Activated CD8-positive, alpha-beta T cell treated with anti-CD3 and anti-CD28 coated beads for 36 hours (primary cell): ENCODE results near the gene NUDT15. TPM values are rescaled to one million over a fixed set of nuclear protein-coding genes. Genes with fewer than 3 reads are reported as not detected.

Experiments used
- ATAC-seq: fragments of 200-7000 bp; cut with Tn5 transposase; one replicate; pipeline ENCODE4 v1.10.0; 2021; ENCODE audit warnings: mild to moderate bottlenecking, moderate library complexity
- CTCF ChIA-PET: fragments of 350-600 bp; sonication (Branson Sonifier 250); formaldehyde crosslinking; loops from one replicate; lab custom pipeline; 2021; ENCODE audit warnings: antibody characterized with exemption; lab: Charles Lee
- POLR2A ChIA-PET: fragments of 350-600 bp; sonication (Branson Sonifier 250); formaldehyde crosslinking; loops from one replicate; lab custom pipeline; 2021; ENCODE audit warnings: antibody characterized with exemption; lab: Charles Lee
- DNase-seq: peaks from one replicate; pipeline ENCODE4 v3.0.0-alpha.2; 2020
- H3K27ac Mint-ChIP-seq: one replicate; pipeline ENCODE4 v1.8.0; 2021; ENCODE audit warnings: mild to moderate bottlenecking, mixed read lengths
- H3K27me3 Mint-ChIP-seq: one replicate; pipeline ENCODE4 v1.8.0; 2021; ENCODE audit warnings: mixed read lengths
- H3K36me3 Mint-ChIP-seq: one replicate; pipeline ENCODE4 v1.8.0; 2021; ENCODE audit warnings: low read depth, mixed read lengths
- H3K4me1 Mint-ChIP-seq: one replicate; pipeline ENCODE4 v1.8.0; 2021; ENCODE audit warnings: low read depth, mixed read lengths
- H3K4me3 Mint-ChIP-seq: one replicate; pipeline ENCODE4 v1.8.0; 2021; ENCODE audit warnings: mild to moderate bottlenecking, moderate library complexity, mixed read lengths
- H3K9me3 Mint-ChIP-seq: one replicate; pipeline ENCODE4 v1.8.0; 2021; ENCODE audit warnings: mixed read lengths
- intact Hi-C: fragments of 100-400 bp; cut with micrococcal nuclease; formaldehyde crosslinking; loops from one replicate; pipeline ENCODE4 v1.10.0; 2022
- total RNA-seq, 2 experiments: library from RNA; stranded (reverse); gene quantifications; one replicate each; pipeline ENCODE4 v1.2.3, GENCODE V29; 2021
- TF ChIP-seq, protein P1 (sequence below): fragments of 200-600 bp; IDR thresholded peaks from one replicate; pipeline ENCODE4 v1.8.0; 2022; ENCODE audit warnings: antibody characterized with exemption, mild to moderate bottlenecking

Gene NUDT15
- total RNA-seq, 2 experiments from 2014 or later = 22.8 to 23.5 TPM

- H3K9me3 Mint-ChIP-seq = peaks cover 3% of the 10 kb centered on the region
- DNase-seq = no peak
- ChIA-PET POLR2A (interaction anchor here (1.0 to 2.4 kb wide), 8 partner anchors 9 to 127 kb away, joined by 3 to 14 read pairs (median 4); partner anchors contain the start of gene NUDT15), CTCF (interaction anchor here (0.7 to 2.9 kb wide), 34 partner anchors 9 to 488 kb away, joined by 3 to 28 read pairs (median 4); partner anchors contain the start of genes ITM2B and NUDT15)
- H3K27ac Mint-ChIP-seq = peak overlapping the region; percentile 92
- no peak for ATAC-seq
- peaks cover 40% of the 10 kb centered on the region for H3K4me1 Mint-ChIP-seq
- intact Hi-C loops = loop anchor here (2.0 kb wide), 1 partner anchor 56 kb away; no protein-coding TSS in a partner anchor
- peak overlapping the region; percentile 95 for H3K4me3 Mint-ChIP-seq
- TF ChIP-seq, protein P1, sequence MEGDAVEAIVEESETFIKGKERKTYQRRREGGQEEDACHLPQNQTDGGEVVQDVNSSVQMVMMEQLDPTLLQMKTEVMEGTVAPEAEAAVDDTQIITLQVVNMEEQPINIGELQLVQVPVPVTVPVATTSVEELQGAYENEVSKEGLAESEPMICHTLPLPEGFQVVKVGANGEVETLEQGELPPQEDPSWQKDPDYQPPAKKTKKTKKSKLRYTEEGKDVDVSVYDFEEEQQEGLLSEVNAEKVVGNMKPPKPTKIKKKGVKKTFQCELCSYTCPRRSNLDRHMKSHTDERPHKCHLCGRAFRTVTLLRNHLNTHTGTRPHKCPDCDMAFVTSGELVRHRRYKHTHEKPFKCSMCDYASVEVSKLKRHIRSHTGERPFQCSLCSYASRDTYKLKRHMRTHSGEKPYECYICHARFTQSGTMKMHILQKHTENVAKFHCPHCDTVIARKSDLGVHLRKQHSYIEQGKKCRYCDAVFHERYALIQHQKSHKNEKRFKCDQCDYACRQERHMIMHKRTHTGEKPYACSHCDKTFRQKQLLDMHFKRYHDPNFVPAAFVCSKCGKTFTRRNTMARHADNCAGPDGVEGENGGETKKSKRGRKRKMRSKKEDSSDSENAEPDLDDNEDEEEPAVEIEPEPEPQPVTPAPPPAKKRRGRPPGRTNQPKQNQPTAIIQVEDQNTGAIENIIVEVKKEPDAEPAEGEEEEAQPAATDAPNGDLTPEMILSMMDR = no peak
- H3K27me3 Mint-ChIP-seq = no peaks in the 10 kb centered on the region
- H3K36me3 Mint-ChIP-seq = peaks cover 7% of the 10 kb centered on the region
Observed at GRCh38 chr13:48094404-48094780, 56.9 kb downstream of the NUDT15 start.

DNA sequence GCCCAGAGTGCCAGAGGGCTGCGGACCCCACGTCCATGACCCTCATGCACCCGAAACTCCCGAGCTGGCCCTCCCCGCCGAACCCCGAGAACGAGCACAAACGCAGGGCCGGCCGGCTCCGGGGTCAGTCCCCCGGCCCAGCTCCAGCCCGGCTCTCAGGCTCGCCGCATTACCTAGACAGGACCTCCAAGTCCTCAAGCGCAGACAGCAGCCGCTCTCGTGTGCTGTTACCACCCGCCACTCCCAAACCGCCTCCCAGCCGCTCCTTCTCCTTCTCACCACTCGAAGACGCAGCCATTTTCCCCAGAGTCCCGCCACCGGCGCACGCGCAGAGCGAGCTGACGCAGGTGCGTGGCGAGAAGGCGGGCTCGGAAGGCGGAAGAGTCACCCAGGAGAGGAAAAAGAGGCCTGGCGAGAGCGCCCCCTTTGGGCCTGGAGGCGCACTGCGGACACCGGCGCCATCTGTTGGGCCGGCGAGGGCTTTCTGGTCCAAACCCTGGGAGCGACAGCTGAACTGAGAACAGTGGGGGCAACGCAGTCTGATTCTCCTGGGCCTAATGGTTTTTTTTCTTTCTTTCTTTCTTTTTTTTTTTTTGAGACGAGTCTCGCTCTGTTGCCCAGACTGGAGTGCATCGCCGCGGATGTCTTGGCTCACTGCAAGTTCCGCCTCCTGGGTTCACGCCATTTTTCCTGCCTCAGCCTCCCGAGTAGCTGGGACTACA is 57.4 kb downstream of the NUDT15 start, which contains the start of gene MED4:
TSS of gene MED4 (minus strand) at position 324 of the 722 bp plus-strand sequence. CDS start at position 298, 26 bp downstream.
- H3K27ac Mint-ChIP-seq = peak within 1 kb of the TSS; percentile 92
- peaks cover 3% of the 10 kb centered on the region for H3K9me3 Mint-ChIP-seq
- peak within 1 kb of the TSS; percentile 95 for H3K4me3 Mint-ChIP-seq
- intact Hi-C loops = loop anchor here (2.0 kb wide), 1 partner anchor 56 kb away; no protein-coding TSS in a partner anchor
- peaks cover 36% of the 10 kb centered on the region for H3K4me1 Mint-ChIP-seq
- ChIA-PET CTCF (interaction anchor here (0.7 to 2.9 kb wide), 34 partner anchors 9 to 487 kb away, joined by 3 to 28 read pairs (median 4); partner anchors contain the start of genes ITM2B and NUDT15), POLR2A (interaction anchor here (0.7 to 2.4 kb wide), 13 partner anchors 10 to 440 kb away, joined by 3 to 14 read pairs (median 4); partner anchors contain the start of genes LPAR6 and NUDT15)
- peaks cover 7% of the 10 kb centered on the region for H3K36me3 Mint-ChIP-seq
- TF ChIP-seq, protein P1 = peak; percentile 98
- ATAC-seq (peak; percentile 99), DNase-seq (peak; percentile 97)
- no peaks in the 10 kb centered on the region for H3K27me3 Mint-ChIP-seq

DNA sequence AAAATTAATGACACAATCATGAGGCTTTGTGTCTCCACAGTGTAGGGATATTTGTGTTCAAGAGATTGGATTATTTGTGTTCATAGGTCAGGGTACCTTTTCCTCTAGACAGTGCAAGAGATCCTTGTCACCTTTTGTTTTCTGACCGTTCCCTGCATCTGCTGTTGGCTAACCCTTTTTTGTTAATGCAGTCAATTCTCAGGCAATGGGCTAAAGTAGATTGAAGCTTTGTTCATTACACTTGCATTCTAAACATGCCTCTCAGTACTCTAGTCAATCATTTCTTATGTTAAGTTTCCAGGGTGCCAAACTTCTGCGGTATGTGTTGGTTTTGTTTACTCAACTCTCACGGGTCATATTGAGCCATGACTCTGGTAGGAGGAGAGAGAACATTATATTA is 59.1 kb downstream of the NUDT15 start:
- Mint-ChIP-seq H3K27ac (no peak overlapping the region), H3K4me3 (no peak overlapping the region), H3K36me3 (peaks cover 6% of the 10 kb centered on the region), H3K9me3 (peaks cover 3% of the 10 kb centered on the region), H3K27me3 (no peaks in the 10 kb centered on the region), H3K4me1 (peaks cover 23% of the 10 kb centered on the region)
- ATAC-seq (no peak), DNase-seq (no peak)
- intact Hi-C loops = no loop called here
- CTCF ChIA-PET = interaction anchor here (1.0 kb wide), 1 partner anchor 488 kb away, joined by 3 read pairs; no protein-coding TSS in a partner anchor
- TF ChIP-seq, protein P1 = no peak
- POLR2A ChIA-PET = no interaction called here

Other genes with a start within 250 kb of the NUDT15 start
- gene SUCLA2, start 36.5 kb upstream of the NUDT15 start, total RNA-seq = 10 to 100 TPM; 42.2 to 44.7 TPM
- gene MED4, start 57.4 kb downstream of the NUDT15 start, total RNA-seq = 10 to 100 TPM; 53.6 to 57.2 TPM
- 10 to 100 TPM; 85.5 to 91.2 TPM for gene ITM2B, start 195.5 kb downstream of the NUDT15 start, total RNA-seq